ENCODE measurements around the gene VAMP4. TPM values are rescaled to one million over a fixed set of nuclear protein-coding genes. Genes with fewer than 3 reads are reported as not detected.

VAMP4 gene
- total and polyA plus RNA-seq, 11 donors = 3.8 to 11.3 (median 7.1) TPM

DNA sequence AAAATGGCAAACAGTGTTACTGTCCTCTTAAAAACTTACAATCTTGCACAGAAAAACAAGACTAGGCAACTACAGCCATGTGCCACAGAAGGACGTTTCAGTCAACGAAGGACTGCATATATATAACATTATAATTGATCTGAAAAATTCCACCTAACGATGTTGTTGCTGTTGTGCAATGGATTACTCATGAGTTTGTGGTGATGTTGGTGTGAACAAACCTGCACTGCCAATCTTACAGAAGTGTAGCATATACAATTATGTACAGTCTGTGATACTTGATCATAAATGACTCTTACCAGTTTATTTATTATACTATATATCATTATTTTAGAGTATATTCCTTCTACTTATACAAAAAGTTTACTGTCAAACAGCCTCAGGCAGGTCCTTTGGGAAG, 6.8 kb upstream of the VAMP4 start:
- Histone ChIP-seq H3K9me3 (no peaks in the 10 kb centered on the region), H3K4me1 (peaks cover 0 to 9% (median under 1%) of the 10 kb centered on the region in 12 donors), H3K4me3 (no peak overlapping the region), H3K36me3 (no peaks in the 10 kb centered on the region), H3K27me3 (no peaks in the 10 kb centered on the region), H3K27ac (no peak overlapping the region)
- ATAC-seq = no peak
- intact Hi-C loops (cut with DNase I) = no loop called here
- no peak for DNase-seq
- no peak for TF ChIP-seq POLR2A (IDR thresholded peaks at IDR 0.05)
- TF ChIP-seq, protein P1, sequence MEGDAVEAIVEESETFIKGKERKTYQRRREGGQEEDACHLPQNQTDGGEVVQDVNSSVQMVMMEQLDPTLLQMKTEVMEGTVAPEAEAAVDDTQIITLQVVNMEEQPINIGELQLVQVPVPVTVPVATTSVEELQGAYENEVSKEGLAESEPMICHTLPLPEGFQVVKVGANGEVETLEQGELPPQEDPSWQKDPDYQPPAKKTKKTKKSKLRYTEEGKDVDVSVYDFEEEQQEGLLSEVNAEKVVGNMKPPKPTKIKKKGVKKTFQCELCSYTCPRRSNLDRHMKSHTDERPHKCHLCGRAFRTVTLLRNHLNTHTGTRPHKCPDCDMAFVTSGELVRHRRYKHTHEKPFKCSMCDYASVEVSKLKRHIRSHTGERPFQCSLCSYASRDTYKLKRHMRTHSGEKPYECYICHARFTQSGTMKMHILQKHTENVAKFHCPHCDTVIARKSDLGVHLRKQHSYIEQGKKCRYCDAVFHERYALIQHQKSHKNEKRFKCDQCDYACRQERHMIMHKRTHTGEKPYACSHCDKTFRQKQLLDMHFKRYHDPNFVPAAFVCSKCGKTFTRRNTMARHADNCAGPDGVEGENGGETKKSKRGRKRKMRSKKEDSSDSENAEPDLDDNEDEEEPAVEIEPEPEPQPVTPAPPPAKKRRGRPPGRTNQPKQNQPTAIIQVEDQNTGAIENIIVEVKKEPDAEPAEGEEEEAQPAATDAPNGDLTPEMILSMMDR (IDR thresholded peaks at IDR 0.05) = no peak
- WGBS, 4 donors = 87 to 92% (median 90%) methylated on average over 3 of the region's 3 CpGs

DNA sequence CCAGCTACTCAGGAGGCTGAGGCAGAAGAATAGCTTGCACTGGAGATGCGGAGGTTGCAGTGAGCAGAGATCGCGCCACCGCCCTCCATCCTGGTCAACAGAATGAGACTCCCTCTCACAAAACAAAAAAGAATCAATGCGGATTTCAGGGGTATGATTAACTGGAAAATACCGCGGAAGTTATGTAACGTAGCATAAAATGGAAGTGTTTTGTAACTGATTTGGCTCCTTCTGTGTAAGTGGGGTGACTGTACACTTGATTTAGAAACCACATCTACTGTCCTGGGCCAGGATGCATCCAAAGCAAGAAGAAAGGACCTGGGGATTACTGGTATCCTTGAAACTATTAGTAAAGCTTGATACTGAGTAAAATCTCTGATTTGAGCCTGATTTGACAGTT, 3.1 kb upstream of the VAMP4 start:
- intact Hi-C loops (cut with DNase I) = loop anchor here in 3 of 10 donors (5.0 kb wide), 2 partner anchors 37 to 98 kb away; partner anchors contain the start of gene METTL13 (in 2 of the 3)
- 90 to 97% (median 94%) methylated on average over 8 of the region's 8 CpGs for WGBS, 4 donors
- Histone ChIP-seq H3K9me3 (no peaks in the 10 kb centered on the region), H3K27ac (peak overlapping the region in 1 of 12 donors; percentile 12), H3K4me3 (no peak overlapping the region), H3K36me3 (no peaks in the 10 kb centered on the region), H3K4me1 (peaks cover 0 to 31% (median 19%) of the 10 kb centered on the region in 12 donors), H3K27me3 (no peaks in the 10 kb centered on the region)
- ATAC-seq = no peak
- DNase-seq = no peak
- no peak for TF ChIP-seq POLR2A (IDR thresholded peaks at IDR 0.05)
- TF ChIP-seq, protein P1 (IDR thresholded peaks at IDR 0.05) = no peak

DNA sequence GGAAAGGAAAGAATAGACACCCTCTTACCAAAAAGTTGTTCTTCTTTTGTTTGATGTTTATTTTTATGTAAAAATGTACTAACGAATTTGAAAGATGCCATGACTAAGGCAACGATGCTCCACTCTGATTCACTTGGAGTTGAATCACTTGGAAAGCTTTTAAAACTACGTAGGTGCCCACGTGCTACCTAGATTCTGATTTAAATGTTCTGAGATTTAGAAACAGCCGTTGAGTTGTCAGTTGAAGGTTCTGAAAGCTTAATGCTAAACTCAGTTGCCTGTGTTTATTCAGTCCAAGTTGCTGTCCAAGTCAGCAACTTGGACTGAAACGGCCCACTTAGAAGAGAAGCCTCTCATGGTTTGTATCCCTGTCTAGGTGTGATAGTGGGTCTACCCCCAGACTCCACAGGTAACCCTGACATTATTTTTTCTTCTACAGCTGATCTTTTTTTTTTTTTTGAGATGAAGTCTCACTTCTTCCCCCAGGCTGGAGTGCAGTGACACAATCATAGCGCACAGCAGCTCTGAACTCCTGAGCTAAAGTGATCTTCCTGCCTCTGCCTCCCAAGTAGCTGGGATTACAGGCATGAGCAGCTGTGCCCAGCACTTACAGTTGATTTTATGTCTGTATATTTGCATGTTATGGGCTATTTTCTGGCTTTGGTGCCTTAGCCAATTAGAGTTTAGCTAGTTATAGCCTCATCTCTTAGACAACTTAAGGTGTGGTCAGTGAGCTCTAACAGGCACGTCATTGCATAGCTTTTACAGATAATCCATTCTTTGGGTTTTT, 1.4 kb upstream of the VAMP4 start:
- H3K9me3 ChIP-seq = no peaks in the 10 kb centered on the region
- ATAC-seq (peak in 3 of 4 donors; percentile 11 to 35 (median 14)), DNase-seq (no peak)
- H3K4me3 ChIP-seq = peak overlapping the region; percentile 68 to 96 (median 88)
- H3K36me3 ChIP-seq = peaks cover 0 to 5% (median 0%) of the 10 kb centered on the region in 9 donors
- peaks cover 0 to 44% (median 23%) of the 10 kb centered on the region in 12 donors for H3K4me1 ChIP-seq
- intact Hi-C loops (cut with DNase I) = loop anchor here in 8 of 10 donors (1.0 to 5.0 kb wide), 5 partner anchors 38 to 96 kb away; partner anchors contain the start of gene METTL13 (in 7 of the 8)
- no peaks in the 10 kb centered on the region for H3K27me3 ChIP-seq
- WGBS, 4 donors = 17 to 27% (median 20%) methylated on average over 8 of the region's 8 CpGs
- TF ChIP-seq, protein P1 (IDR thresholded peaks at IDR 0.05) = no peak
- TF ChIP-seq POLR2A (IDR thresholded peaks at IDR 0.05) = no peak
- peak overlapping the region; percentile 86 to 98 (median 95) for H3K27ac ChIP-seq

DNA sequence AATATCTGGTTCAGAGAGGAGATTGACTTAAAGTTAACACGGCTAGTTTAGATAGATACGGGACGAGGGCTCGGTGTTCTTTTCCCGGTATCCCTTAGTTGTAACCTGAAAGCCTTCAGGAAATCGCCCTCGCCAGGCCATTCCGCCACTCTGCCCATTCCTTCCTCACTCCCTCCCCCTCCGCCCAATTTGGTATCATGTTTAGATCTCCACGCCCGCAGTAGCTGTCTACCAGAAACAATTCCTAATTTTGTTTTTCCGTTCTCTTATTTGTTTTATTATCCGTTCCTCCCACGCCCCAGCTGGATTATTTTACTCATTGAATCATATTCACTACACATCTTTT, 685 bp upstream of the VAMP4 start:
- peaks cover 0 to 48% (median 23%) of the 10 kb centered on the region in 12 donors for H3K4me1 ChIP-seq
- 0 to 1% (median 0%) methylated on average over 14 of the region's 14 CpGs for WGBS, 4 donors
- peak overlapping the region; percentile 86 to 98 (median 95) for H3K27ac ChIP-seq
- no peaks in the 10 kb centered on the region for H3K27me3 ChIP-seq
- peak overlapping the region; percentile 68 to 96 (median 88) for H3K4me3 ChIP-seq
- peaks cover 0 to 13% (median 6%) of the 10 kb centered on the region in 9 donors for H3K36me3 ChIP-seq
- intact Hi-C loops (cut with DNase I) = loop anchor here in 8 of 10 donors (1.0 to 5.0 kb wide), 5 partner anchors 38 to 95 kb away; partner anchors contain the start of gene METTL13 (in 7 of the 8)
- no peak for TF ChIP-seq POLR2A (IDR thresholded peaks at IDR 0.05)
- TF ChIP-seq, protein P1 (IDR thresholded peaks at IDR 0.05) = no peak
- peak; percentile 44 to 68 (median 58) for ATAC-seq
- peak; percentile 41 to 63 (median 45) for DNase-seq
- H3K9me3 ChIP-seq = no peaks in the 10 kb centered on the region

Data from heart left ventricle (tissue), 16 donors.